NOMO-1 (cell line): Measurements from ENCODE around the gene AKAP3.
A peak's percentile ranks its signal among the peaks of the same experiment; 100 is the strongest.

Source experiments
- DNase-seq, 2 experiments: peaks; one replicate each; lab custom pipeline; 2025; ENCODE audit not compliant: unreplicated experiment in 2 of 2; lab: John Stamatoyannopoulos, UW

The AKAP3 gene

GRCh38 chr12:4648501-4649357 is at the start of gene AKAP3, which contains the start of gene NDUFA9:
AKAP3 (minus strand) TSS chr12:4649051; CDS start chr12:4638196, 10,855 bp downstream.
NDUFA9 (plus strand) TSS chr12:4649114; CDS start chr12:4649127, 13 bp downstream.
- DNase-seq = peak; percentile 36 to 80

DNA sequence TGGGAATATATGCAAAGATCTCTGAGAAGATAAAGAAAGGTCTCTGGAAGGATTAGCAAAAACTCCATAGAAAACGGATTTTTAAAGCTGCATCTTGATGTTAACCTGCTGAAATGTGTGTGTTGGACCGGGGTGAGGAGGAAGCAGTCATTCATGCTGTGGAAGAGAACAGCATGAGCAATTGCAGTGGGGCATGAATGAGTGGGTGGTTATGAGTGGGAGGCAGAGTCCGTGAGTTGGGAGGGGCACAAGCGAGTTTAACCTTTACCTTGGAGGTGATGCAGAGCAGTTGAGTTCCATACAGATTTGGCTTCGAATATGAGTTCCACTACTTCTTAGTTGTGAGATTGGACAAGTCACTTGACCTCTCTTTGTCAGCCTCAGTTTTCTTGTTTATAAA is 41.9 kb upstream of the AKAP3 start:
- no peak for DNase-seq

DNA sequence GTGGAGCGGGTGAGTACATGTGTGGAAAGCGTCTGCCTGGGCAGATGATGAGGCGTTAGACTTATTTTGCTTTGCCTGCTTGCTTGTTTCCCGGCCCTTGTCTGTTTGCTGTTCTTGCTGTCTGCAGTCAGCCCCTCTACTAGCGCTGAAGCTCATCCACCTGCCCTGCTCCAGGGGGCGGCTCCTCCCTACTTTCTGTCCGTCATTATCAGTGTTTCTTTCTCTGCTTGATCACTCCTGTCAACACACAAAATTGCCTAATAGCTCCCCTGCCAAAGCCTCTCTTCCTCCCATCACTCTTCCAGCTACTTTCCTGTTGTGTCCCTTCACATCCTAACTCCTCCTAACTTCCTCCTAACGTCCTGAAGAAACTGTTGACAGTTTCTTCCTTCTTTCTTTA is 36.5 kb upstream of the AKAP3 start:
- no peak for DNase-seq

- no peak for DNase-seq
Measured at GRCh38 chr12:4681732-4682131, 32.9 kb upstream of the AKAP3 start.

DNA sequence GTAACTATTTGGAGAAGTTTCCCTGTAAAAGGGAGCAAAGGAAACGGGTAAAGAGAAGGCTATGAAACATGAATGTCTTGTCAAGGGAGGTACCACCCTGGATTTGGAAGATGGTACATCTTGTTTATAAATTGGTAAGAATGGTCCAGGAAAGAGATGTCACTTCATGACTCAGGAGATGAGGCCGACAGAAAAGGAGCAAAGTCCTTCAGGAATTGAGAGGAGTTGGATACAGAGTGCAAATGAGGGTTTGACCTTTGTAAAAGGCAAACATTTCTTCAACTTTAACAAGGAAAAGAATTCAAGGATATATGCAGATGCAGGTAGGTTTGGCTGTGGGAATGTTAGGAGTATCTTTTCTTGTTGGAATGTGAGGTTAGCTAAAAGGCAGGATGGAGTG is 30.9 kb upstream of the AKAP3 start:
- no peak for DNase-seq

GRCh38 chr12:4665236-4665635 is 16.4 kb upstream of the AKAP3 start:
- no peak for DNase-seq

- DNase-seq = no peak
Measured at GRCh38 chr12:4663971-4664505, 15.2 kb upstream of the AKAP3 start.

DNA sequence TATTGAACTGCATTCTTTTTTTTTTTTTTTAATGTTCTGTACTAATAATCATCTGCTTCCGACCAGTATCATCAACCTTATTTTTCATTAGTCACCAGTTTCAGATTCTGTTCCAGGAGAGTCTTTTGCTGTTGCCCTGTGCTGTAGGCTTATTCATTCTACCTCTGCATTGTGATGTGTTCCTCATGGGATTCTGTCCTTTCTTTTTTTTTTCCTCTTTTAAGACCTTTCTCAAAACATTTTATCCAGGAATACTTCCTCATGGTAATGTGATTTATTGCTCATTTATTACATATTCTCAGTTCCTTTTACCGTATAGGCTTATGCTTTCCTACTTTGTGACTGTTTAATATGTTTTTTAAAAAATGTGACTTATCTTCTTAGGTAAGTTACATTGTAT is 4.8 kb upstream of the AKAP3 start:
- DNase-seq = no peak

- no peak for DNase-seq
Measured at GRCh38 chr12:4653257-4653656, 4.4 kb upstream of the AKAP3 start.

GRCh38 chr12:4649358-4649661 is 459 bp upstream of the AKAP3 start:
- DNase-seq = no peak

- DNase-seq = peak; percentile 15 to 18
Measured at GRCh38 chr12:4648104-4648500, 749 bp downstream of the AKAP3 start.

- no peak for DNase-seq
Measured at GRCh38 chr12:4645023-4645422, 3.8 kb downstream of the AKAP3 start.

DNA sequence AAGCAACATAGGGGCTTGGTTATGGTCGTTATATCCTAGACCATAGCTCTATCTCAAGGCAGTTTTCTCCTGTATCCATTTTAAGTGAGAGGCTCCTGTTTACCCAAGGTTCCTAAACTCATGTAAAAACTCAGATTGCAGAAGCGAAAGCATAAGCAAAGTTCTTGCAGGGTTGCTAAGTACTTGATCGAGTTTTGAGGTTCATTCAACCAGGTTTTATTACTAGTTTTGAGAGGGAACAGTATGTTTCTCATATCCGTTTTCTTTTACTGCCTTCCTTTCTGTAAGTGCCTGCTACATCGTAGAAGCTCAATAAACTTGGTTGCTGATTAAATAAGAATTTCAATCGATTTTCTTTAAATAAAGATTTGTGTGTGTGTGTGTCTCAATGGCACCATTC is 5.1 kb downstream of the AKAP3 start:
- peak; percentile 42 to 84 for DNase-seq

DNA sequence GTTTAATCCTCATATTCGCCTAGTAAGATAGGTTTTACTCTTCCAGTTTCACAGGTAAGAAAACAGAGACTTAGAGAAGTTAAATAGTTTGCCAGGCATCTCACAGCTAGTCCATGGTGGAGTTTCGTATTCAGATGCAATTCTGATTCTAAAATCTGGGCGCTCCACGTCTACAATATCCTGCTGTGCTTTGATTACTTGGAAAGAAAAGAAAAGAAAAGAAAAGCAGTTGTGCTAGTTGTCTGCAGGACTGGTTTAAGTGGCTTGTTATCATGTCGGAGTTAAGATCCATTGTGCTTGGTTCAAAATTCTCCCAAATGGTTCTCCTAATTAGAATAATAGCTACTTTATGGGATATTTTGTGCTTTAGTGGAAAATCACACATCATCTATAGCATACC is 18.6 kb downstream of the AKAP3 start:
- DNase-seq = no peak

- no peak for DNase-seq
Measured at GRCh38 chr12:4628406-4628805, 20.4 kb downstream of the AKAP3 start.

DNA sequence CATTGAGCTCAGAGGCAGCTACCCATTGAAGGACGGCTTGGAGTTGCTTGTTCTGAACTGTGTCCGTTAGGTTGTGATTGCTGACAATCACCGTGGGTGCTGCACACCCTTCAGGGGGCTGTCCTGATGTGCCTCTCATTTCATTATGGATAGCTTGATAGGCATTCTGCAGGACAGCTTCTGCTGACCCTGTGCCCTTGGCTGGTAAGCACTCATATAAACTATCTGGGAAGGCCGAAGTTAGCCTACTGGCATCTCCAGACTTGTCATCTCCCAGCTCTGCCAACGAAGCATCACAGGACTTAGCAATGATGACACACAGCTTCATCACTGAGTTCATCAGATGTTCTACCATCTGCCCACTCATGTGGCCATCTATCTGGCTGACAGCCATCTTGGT is 22.3 kb downstream of the AKAP3 start:
- DNase-seq = no peak

DNA sequence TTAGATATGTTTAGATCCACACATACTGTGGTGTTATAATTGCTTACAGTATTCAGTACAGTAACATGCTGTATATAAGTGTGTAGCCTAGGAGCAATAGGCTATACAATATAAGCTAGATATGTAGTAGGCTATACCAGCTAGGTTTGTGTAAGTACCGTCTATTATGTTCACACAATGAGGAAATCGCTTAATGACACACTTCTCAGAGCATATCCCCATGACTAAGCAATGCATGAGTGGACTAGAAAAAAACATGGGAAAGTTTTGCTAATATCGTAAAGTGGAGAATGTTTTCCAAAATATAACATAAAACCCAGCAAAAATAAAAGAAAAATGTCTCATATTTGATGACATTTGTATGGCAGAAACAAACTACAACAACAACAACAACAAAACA is 27.3 kb downstream of the AKAP3 start:
- no peak for DNase-seq

DNA sequence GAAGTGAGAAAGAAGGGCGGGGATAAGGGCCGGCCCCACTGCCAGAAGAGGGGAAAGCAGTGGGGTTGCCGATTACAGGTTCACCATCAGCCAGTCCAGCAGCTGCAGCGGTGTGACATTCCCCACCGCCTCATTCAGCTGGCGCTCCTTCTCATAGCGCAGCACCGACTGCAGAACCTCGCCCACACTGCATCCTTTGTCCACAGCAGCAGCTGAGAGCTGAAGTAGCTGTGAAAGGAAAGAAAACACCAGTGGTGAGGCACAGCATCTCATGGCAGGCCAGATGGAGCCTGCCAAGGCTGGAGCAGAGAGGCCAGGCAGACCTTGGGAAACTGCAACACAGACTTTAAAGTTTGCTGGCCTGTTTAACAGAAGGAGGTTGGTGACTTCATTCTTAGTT is 33.2 kb downstream of the AKAP3 start:
- DNase-seq = no peak

DNA sequence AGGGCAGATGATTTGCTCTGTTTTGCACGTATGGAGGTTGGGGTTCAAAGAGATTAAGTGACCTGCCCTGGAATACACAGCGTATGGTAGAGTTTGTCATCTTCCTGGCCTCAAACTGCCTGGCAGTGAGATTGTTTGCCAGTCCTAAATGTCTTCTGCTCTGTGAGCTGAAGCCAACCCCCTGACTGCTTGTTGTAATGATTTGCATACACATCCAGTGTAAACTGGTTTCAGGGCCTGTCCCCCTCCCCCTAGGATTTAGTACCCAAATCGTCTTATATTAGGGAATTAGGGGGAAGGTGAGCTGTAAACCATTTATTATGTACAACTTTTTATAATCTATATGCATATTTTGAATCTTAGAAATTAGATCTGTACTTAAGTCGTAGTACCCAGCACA is 38.4 kb downstream of the AKAP3 start:
- no peak for DNase-seq

DNA sequence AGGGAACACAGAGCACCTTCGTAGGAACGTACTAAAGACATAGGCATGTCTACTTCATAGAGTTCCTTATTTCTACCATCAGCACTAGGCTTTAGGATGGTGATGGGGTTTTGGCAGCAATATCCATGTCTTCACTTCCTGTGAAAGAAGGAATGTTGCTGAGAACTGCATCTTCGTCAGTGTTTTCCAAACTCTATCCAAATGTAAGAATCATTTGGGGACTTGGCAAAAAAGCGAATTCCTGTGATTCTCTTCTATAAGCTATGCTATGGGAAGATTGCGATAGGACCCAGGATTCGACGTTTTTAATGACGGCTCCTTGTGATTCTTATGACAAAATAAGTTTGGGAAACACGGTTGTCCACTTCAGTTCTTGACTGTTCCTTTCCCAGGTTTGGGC is 39.8 kb downstream of the AKAP3 start:
- no peak for DNase-seq

DNA sequence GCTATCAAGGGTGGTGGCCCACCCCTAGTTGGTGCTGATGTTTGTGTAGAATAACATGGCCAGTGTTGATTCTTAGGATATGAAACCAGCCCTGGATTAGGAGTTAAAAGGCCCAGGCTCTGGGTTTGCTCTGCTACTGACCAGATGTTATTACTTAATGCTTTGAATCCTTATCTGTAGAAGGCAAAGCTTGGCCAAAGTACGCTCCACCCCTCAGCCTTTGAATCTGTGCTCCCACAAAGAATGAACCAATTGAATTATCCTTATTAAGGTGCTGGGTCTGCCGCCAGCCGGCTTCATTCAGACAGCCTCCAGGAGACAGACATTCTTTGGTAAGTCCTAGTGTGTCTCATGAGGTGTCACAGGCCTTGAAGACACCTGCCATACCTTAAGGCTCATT is 41.8 kb downstream of the AKAP3 start:
- DNase-seq = no peak

GRCh38 chr12:4604684-4605193 is 44.1 kb downstream of the AKAP3 start:
- peak; percentile 52 to 88 for DNase-seq
